GM20000 (cell line): Measurements from ENCODE around the gene DMD.
"Not testable (repeated sequence)": the region's sequence is repeated elsewhere in the genome, so short reads cannot be mapped to it uniquely, and the experiment has no call there.

Source experiments
- DNase-seq: peaks from one replicate; pipeline ENCODE4 v3.0.0; 2012; ENCODE audit warnings: low spot score
- CTCF ChIP-seq: IDR thresholded peaks from 2 replicates; pipeline ENCODE4 v1.5.1; 2012; ENCODE audit warnings: mild to moderate bottlenecking, control low read depth; ENCODE audit errors: extremely low read depth, missing control alignments

Gene DMD

GRCh38 chrX:31497086-31497485, 1714.3 kb downstream of the DMD start:
- no peak for DNase-seq
- TF ChIP-seq CTCF: no peak

- no peak for DNase-seq
- TF ChIP-seq CTCF: no peak
Measured at GRCh38 chrX:31487951-31488350, 1723.4 kb downstream of the DMD start.

- no peak for TF ChIP-seq CTCF
Measured at GRCh38 chrX:31483336-31483735, 1728.0 kb downstream of the DMD start.

GRCh38 chrX:31480696-31481095, 1730.7 kb downstream of the DMD start:
- DNase-seq: no peak
- TF ChIP-seq CTCF: no peak

More at GRCh38 chrX:31483336-31483735, 1728.0 kb downstream of the DMD start:
- DNase-seq: no peak

- DNase-seq: no peak
- TF ChIP-seq CTCF: no peak
Measured at GRCh38 chrX:31471229-31471628, 1740.1 kb downstream of the DMD start.

GRCh38 chrX:31470753-31471152, 1740.6 kb downstream of the DMD start:
- not testable (repeated sequence) for DNase-seq

GRCh38 chrX:31464306-31464915, 1746.9 kb downstream of the DMD start:
- TF ChIP-seq CTCF: no peak
- no peak for DNase-seq

GRCh38 chrX:31461266-31461665, 1750.1 kb downstream of the DMD start:
- no peak for TF ChIP-seq CTCF

More at GRCh38 chrX:31461266-31461665, 1750.1 kb downstream of the DMD start:
- DNase-seq: no peak
